Smooth muscle cell (in vitro differentiated cells): Measurements from ENCODE around the gene RPP30. TPM values are rescaled to one million over a fixed set of nuclear protein-coding genes. Genes with fewer than 3 reads are reported as not detected.

ENCODE experiments used
- DNase-seq: peaks from one replicate; lab custom pipeline; 2025; ENCODE audit not compliant: unreplicated experiment; lab: John Stamatoyannopoulos, UW
- H2AFZ ChIP-seq: fragments of 200-600 bp; sonication (generic); 2 replicates; pipeline ENCODE4 v1.6.0; 2016; ENCODE audit warnings: antibody characterized with exemption, low read depth, mild to moderate bottlenecking
- H3F3A ChIP-seq: fragments of 200-600 bp; sonication (generic); 2 replicates; pipeline ENCODE4 v1.6.0; 2017; ENCODE audit warnings: antibody characterized with exemption, low read depth
- H3K27ac ChIP-seq: fragments of 200-600 bp; sonication (generic); 2 replicates; pipeline ENCODE4 v1.5.1; 2016; ENCODE audit warnings: low read depth, mild to moderate bottlenecking
- H3K27me3 ChIP-seq: fragments of 200-600 bp; sonication (generic); 2 replicates; pipeline ENCODE4 v1.6.1; 2016; ENCODE audit warnings: low read depth, mild to moderate bottlenecking
- H3K36me3 ChIP-seq: fragments of 200-600 bp; sonication (generic); 2 replicates; pipeline ENCODE4 v1.5.1; 2016; ENCODE audit warnings: low read depth
- H3K4me1 ChIP-seq: fragments of 200-600 bp; sonication (generic); 2 replicates; pipeline ENCODE4 v1.5.1; 2016; ENCODE audit warnings: low read depth
- H3K4me2 ChIP-seq: fragments of 200-600 bp; sonication (generic); 2 replicates; pipeline ENCODE4 v1.6.0; 2016; ENCODE audit warnings: mild to moderate bottlenecking
- H3K4me3 ChIP-seq: fragments of 200-600 bp; sonication (generic); 2 replicates; pipeline ENCODE4 v1.5.1; 2016; ENCODE audit warnings: mild to moderate bottlenecking
- H3K79me2 ChIP-seq: fragments of 200-600 bp; sonication (generic); 2 replicates; pipeline ENCODE4 v1.6.0; 2016; ENCODE audit warnings: low read depth, mild to moderate bottlenecking
- H3K9ac ChIP-seq: fragments of 200-600 bp; sonication (generic); 2 replicates; pipeline ENCODE4 v1.6.0; 2016; ENCODE audit warnings: low read depth
- H3K9me3 ChIP-seq: fragments of 200-600 bp; sonication (generic); replicated peaks from 2 replicates; pipeline ENCODE4 v1.5.1; 2016; ENCODE audit warnings: low read depth
- H4K20me1 ChIP-seq: fragments of 200-600 bp; sonication (generic); 2 replicates; pipeline ENCODE4 v1.6.0; 2016; ENCODE audit warnings: low read depth
- CTCF ChIP-seq: fragments of 200-600 bp; sonication (generic); IDR thresholded peaks from 2 replicates; pipeline ENCODE4 v1.5.1; 2017; ENCODE audit warnings: borderline replicate concordance, mild to moderate bottlenecking, antibody characterized with exemption; ENCODE audit not compliant: insufficient read depth, poor library complexity, severe bottlenecking
- WGBS: methylation state at CpG from one replicate; pipeline ENCODE4 v1.1.7; 2016; ENCODE audit warnings: low lambda C conversion rate; 5-methylcytosine and 5-hydroxymethylcytosine counted together
- polyA plus RNA-seq: library from polyadenylated mRNA; unstranded; fragments of >200 nt; fragmentation: Nextera tagmentation; extraction: Ambion mirVana; gene quantifications from 2 replicates; pipeline ENCODE4 v1.2.1, GENCODE V29; 2016
- total RNA-seq: library from RNA; depleted of rRNA; stranded (reverse); fragments of >200 nt; gene quantifications from 2 replicates; pipeline ENCODE4 v1.2.3, GENCODE V29; 2014

RPP30 gene
- total and polyA plus RNA-seq, 2 experiments from 2014 or later: 48.2 to 73.0 TPM

- no peaks in the 10 kb centered on the region for H3K9me3 ChIP-seq
- 97% methylated on average over 6 of the region's 6 CpGs for WGBS
Observed at GRCh38 chr10:90887555-90887954, 15.8 kb downstream of the RPP30 start.

GRCh38 chr10:90888387-90888786 lies 16.6 kb downstream of the RPP30 start:
- no peak overlapping the region for H3K4me2 ChIP-seq
- H3K79me2 ChIP-seq: no peaks in the 10 kb centered on the region
- TF ChIP-seq CTCF: no peak
- no peak overlapping the region for H3K27ac ChIP-seq
- peaks cover 3% of the 10 kb centered on the region for H3K4me1 ChIP-seq
- H3K9ac ChIP-seq: no peak overlapping the region
- no peaks in the 10 kb centered on the region for H3K27me3 ChIP-seq
- no peak overlapping the region for H3K4me3 ChIP-seq
- WGBS: 92% methylated on average over 6 of the region's 6 CpGs
- no peaks in the 10 kb centered on the region for H4K20me1 ChIP-seq
- H3K9me3 ChIP-seq: no peaks in the 10 kb centered on the region
- no peak overlapping the region for H2AFZ ChIP-seq
- no peaks in the 10 kb centered on the region for H3F3A ChIP-seq
- H3K36me3 ChIP-seq: peaks cover 11% of the 10 kb centered on the region
- DNase-seq: no peak

More at GRCh38 chr10:90887555-90887954, 15.8 kb downstream of the RPP30 start:
- Histone ChIP-seq H2AFZ (no peak overlapping the region), H3K4me3 (no peak overlapping the region), H3K27ac (no peak overlapping the region), H3F3A (no peaks in the 10 kb centered on the region), H3K36me3 (peaks cover 11% of the 10 kb centered on the region), H3K4me2 (no peak overlapping the region), H3K79me2 (no peaks in the 10 kb centered on the region), H3K9ac (no peak overlapping the region), H3K4me1 (peaks cover 3% of the 10 kb centered on the region), H3K27me3 (no peaks in the 10 kb centered on the region), H4K20me1 (no peaks in the 10 kb centered on the region)
- no peak for DNase-seq
- TF ChIP-seq CTCF: no peak

GRCh38 chr10:90889636-90890035 lies 17.9 kb downstream of the RPP30 start:
- no peaks in the 10 kb centered on the region for H4K20me1 ChIP-seq
- 94% methylated on average over 1 of the region's 1 CpG for WGBS
- H3K27ac ChIP-seq: no peak overlapping the region
- DNase-seq: no peak
- H2AFZ ChIP-seq: no peak overlapping the region
- H3F3A ChIP-seq: no peaks in the 10 kb centered on the region
- peaks cover 3% of the 10 kb centered on the region for H3K4me1 ChIP-seq
- no peaks in the 10 kb centered on the region for H3K9me3 ChIP-seq
- no peaks in the 10 kb centered on the region for H3K79me2 ChIP-seq
- H3K4me2 ChIP-seq: no peak overlapping the region
- peaks cover 11% of the 10 kb centered on the region for H3K36me3 ChIP-seq
- no peak overlapping the region for H3K9ac ChIP-seq
- no peaks in the 10 kb centered on the region for H3K27me3 ChIP-seq
- H3K4me3 ChIP-seq: no peak overlapping the region
- no peak for TF ChIP-seq CTCF

- Histone ChIP-seq H3K4me2 (no peak overlapping the region), H4K20me1 (no peaks in the 10 kb centered on the region), H3K36me3 (peaks cover 11% of the 10 kb centered on the region), H3K27me3 (no peaks in the 10 kb centered on the region), H3K79me2 (no peaks in the 10 kb centered on the region), H2AFZ (no peak overlapping the region), H3F3A (no peaks in the 10 kb centered on the region), H3K4me3 (no peak overlapping the region), H3K9me3 (no peaks in the 10 kb centered on the region), H3K27ac (no peak overlapping the region), H3K9ac (no peak overlapping the region), H3K4me1 (no peaks in the 10 kb centered on the region)
- no peak for DNase-seq
- TF ChIP-seq CTCF: no peak
- WGBS: 97% methylated on average over 2 of the region's 2 CpGs
Observed at GRCh38 chr10:90890347-90890746, 18.6 kb downstream of the RPP30 start.
